ENCODE results near the gene MAPK6. TPM values are rescaled to one million over a fixed set of nuclear protein-coding genes. Genes with fewer than 3 reads are reported as not detected.

MAPK6 gene
- total and polyA plus RNA-seq, 9 of the 15 experiments (the other 6 are each of a cell fraction or from before 2014, with no cell fraction given), result 28.5 to 97.1 (median 74.0) TPM

DNA sequence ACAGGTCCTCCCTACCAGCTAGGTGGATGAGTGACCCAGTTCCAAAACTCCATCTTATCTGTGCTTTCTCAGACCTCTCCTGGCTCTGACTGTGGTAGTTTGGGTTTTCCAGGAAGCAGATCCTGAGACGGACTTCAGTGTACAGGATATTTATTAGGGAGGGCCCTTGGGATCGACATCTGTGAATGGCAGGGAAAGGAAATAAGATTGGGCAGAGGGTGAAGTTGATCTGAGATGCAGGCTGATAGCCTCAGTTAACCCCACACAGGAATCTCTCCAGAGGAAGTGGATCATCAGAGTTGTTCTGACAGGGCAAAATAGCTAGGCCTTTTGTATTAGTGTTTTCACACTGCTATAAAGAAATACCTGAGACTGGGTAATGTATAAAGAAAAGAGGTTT, 16.7 kb upstream of the MAPK6 start:
- no peaks in the 10 kb centered on the region for H4K20me1 ChIP-seq (replicated peaks; ENCODE audit: control insufficient read depth, insufficient read depth, low read length)
- H3K27ac ChIP-seq (ENCODE audit: extremely low read depth, low read depth, low read length), result no peak overlapping the region
- H3K79me2 ChIP-seq (ENCODE audit: control insufficient read depth, insufficient read depth, low read length), result no peaks in the 10 kb centered on the region
- no peak for FAIRE-seq
- ChIA-PET CTCF (ENCODE audit: low intra/inter-chr PET ratio) (no interaction called here), POLR2A (no interaction called here)
- no peak overlapping the region for H3K4me2 ChIP-seq (ENCODE audit: insufficient read depth, low read length)
- no peak for ATAC-seq
- no peaks in the 10 kb centered on the region for H3K9me1 ChIP-seq (ENCODE audit: control insufficient read depth, insufficient read depth, low read length)
- H2AFZ ChIP-seq (ENCODE audit: low read depth, low read length), result 0 out of 2 replicates have a peak overlapping the region, but pooled peaks have one; percentile 22
- intact Hi-C loops (cut with micrococcal nuclease) (no loop called here), in situ Hi-C loops (cut with MboI) (no loop called here)
- H3K9me3 ChIP-seq (replicated peaks; ENCODE audit: control insufficient read depth, insufficient read depth, low read depth, low read length), result no peaks in the 10 kb centered on the region
- no peak overlapping the region for H3K9ac ChIP-seq (ENCODE audit: insufficient read depth in 1 of 2, low read depth in 2 of 2, low read length in 2 of 2)
- H3K4me1 ChIP-seq (replicated peaks in 1 of 2; ENCODE audit: control insufficient read depth in 2 of 2, insufficient read depth in 2 of 2, low read length in 2 of 2), result peaks cover 4 to 20% of the 10 kb centered on the region in 2 experiments; a peak in 4 of 5 replicates
- DNase-seq (ENCODE audit: extremely low read depth in 1 of 4, low spot score in 3 of 4), result no peak
- 32% methylated on average over 2 of the region's 2 CpGs for WGBS (ENCODE audit: insufficient coverage, low coverage, missing lambda C conversion rate)
- no TSS peak for BruUV-seq (replicated peaks)
- no peaks in the 10 kb centered on the region for H3K36me3 ChIP-seq (ENCODE audit: control insufficient read depth, insufficient read depth, low read length)
- TF ChIP-seq TCF7 (IDR thresholded peaks at IDR 0.05; ENCODE audit: borderline replicate concordance) (no peak), IRF2 (CRISPR knock-in tag; IDR thresholded peaks at IDR 0.05) (no peak), FOS (IDR thresholded peaks at IDR 0.05; ENCODE audit: extremely low read depth, insufficient read length) (no peak), ZNF785 (CRISPR knock-in tag; IDR thresholded peaks at IDR 0.05) (no peak), TEAD2 (tag; IDR thresholded peaks at IDR 0.05) (no peak), NR4A1 (CRISPR knock-in tag; IDR thresholded peaks at IDR 0.05) (no peak), NR4A1 (tag; IDR thresholded peaks at IDR 0.05) (no peak)
- TF ChIP-seq, protein P1, sequence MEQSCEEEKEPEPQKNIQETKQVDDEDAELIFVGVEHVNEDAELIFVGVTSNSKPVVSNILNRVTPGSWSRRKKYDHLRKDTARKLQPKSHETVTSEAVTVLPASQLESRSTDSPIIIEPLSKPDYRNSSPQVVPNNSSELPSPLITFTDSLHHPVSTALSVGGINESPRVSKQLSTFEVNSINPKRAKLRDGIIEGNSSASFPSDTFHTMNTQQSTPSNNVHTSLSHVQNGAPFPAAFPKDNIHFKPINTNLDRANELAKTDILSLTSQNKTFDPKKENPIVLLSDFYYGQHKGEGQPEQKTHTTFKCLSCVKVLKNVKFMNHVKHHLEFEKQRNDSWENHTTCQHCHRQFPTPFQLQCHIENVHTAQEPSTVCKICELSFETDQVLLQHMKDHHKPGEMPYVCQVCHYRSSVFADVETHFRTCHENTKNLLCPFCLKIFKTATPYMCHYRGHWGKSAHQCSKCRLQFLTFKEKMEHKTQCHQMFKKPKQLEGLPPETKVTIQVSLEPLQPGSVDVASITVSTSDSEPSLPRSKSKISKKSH (CRISPR knock-in tag; IDR thresholded peaks at IDR 0.05), result no peak
- TF ChIP-seq, protein P2, sequence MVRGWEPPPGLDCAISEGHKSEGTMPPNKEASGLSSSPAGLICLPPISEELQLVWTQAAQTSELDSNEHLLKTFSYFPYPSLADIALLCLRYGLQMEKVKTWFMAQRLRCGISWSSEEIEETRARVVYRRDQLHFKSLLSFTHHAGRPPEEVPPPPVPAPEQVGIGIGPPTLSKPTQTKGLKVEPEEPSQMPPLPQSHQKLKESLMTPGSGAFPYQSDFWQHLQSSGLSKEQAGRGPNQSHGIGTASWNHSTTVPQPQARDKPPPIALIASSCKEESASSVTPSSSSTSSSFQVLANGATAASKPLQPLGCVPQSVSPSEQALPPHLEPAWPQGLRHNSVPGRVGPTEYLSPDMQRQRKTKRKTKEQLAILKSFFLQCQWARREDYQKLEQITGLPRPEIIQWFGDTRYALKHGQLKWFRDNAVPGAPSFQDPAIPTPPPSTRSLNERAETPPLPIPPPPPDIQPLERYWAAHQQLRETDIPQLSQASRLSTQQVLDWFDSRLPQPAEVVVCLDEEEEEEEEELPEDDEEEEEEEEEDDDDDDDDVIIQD (CRISPR knock-in tag; IDR thresholded peaks at IDR 0.05), result no peak
- H3K4me3 ChIP-seq, result no peak overlapping the region
- no peaks in the 10 kb centered on the region for H3K27me3 ChIP-seq (ENCODE audit: control insufficient read depth in 2 of 2, insufficient read depth in 2 of 2, low read length in 2 of 2)

Data from K562 (cell line).